ENCODE results near the gene FALEC. TPM values are rescaled to one million over a fixed set of nuclear protein-coding genes. Genes with fewer than 3 reads are reported as not detected.

Gene FALEC
- total and polyA plus RNA-seq, 9 of the 15 experiments (the other 6 are each of a cell fraction or from before 2014, with no cell fraction given): 0.15 to 1.8 (median 0.53) TPM; not detected in 5

DNA sequence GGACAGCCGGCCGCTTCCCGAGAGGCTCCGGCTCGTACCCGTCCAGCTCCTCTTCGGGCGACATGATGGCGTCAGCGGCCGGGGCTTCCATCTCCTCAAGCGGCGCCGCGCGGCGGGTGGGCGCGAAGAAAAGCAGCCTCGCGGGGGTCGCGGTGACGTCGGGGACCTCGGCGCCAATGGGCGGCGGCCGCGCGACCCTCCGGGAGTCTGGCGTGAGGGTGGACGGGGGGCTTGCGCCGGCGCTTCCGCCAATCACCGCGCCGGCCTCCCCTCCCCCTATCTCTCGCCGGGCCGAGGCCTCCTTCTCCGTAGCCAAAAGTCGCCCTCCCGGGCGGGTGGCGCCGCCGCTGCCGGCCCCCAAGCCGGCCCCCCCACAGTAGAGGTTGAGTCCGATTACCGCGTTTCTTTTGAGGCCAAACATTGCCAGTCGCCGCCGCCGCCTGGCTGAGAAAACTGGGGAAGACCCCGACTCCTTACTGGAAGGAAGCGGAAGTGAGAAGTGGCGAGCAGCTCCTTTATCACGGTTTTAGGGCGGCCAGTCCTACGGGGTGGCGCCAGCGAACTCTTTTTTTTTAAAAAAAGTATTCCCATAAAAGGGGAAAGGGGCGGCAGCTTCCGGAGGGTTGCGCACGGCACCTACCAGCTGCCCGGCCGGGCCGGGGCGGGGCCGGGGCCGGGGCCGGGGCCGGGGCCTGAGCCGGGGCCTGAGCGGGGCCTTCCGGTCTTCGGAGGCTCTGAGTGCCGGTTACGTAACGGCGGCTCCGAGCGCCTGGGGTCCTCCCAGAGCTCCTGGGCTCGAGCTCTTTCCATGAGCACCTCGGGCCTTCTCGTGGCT is 63.8 kb downstream of the FALEC start, which contains the start of gene MCL1 (continued):
- TF ChIP-seq, protein P1, sequence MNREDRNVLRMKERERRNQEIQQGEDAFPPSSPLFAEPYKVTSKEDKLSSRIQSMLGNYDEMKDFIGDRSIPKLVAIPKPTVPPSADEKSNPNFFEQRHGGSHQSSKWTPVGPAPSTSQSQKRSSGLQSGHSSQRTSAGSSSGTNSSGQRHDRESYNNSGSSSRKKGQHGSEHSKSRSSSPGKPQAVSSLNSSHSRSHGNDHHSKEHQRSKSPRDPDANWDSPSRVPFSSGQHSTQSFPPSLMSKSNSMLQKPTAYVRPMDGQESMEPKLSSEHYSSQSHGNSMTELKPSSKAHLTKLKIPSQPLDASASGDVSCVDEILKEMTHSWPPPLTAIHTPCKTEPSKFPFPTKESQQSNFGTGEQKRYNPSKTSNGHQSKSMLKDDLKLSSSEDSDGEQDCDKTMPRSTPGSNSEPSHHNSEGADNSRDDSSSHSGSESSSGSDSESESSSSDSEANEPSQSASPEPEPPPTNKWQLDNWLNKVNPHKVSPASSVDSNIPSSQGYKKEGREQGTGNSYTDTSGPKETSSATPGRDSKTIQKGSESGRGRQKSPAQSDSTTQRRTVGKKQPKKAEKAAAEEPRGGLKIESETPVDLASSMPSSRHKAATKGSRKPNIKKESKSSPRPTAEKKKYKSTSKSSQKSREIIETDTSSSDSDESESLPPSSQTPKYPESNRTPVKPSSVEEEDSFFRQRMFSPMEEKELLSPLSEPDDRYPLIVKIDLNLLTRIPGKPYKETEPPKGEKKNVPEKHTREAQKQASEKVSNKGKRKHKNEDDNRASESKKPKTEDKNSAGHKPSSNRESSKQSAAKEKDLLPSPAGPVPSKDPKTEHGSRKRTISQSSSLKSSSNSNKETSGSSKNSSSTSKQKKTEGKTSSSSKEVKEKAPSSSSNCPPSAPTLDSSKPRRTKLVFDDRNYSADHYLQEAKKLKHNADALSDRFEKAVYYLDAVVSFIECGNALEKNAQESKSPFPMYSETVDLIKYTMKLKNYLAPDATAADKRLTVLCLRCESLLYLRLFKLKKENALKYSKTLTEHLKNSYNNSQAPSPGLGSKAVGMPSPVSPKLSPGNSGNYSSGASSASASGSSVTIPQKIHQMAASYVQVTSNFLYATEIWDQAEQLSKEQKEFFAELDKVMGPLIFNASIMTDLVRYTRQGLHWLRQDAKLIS (CRISPR knock-in tag; IDR thresholded peaks at IDR 0.05): peak; percentile 96
- TF ChIP-seq ZNF707 (CRISPR knock-in tag; conservative IDR thresholded peaks at IDR 0.05): no peak
- peak; percentile 70; the same call in 1 of the 2 replicates for TF ChIP-seq SRSF1 (IDR thresholded peaks at IDR 0.05; ENCODE audit: low read depth, low read length)
- TF ChIP-seq TCF3 (CRISPR knock-in tag; IDR thresholded peaks at IDR 0.05): no peak
- TF ChIP-seq FOXA1 (IDR thresholded peaks at IDR 0.05; ENCODE audit: borderline replicate concordance): no peak
- no peak for TF ChIP-seq IFI16 (CRISPR knock-in tag; IDR thresholded peaks at IDR 0.05)
- TF ChIP-seq CHD4 (IDR thresholded peaks at IDR 0.05; ENCODE audit: insufficient read depth, insufficient replicate concordance, low read depth, low read length, poor library complexity, severe bottlenecking): no peak
- TF ChIP-seq, protein P2, sequence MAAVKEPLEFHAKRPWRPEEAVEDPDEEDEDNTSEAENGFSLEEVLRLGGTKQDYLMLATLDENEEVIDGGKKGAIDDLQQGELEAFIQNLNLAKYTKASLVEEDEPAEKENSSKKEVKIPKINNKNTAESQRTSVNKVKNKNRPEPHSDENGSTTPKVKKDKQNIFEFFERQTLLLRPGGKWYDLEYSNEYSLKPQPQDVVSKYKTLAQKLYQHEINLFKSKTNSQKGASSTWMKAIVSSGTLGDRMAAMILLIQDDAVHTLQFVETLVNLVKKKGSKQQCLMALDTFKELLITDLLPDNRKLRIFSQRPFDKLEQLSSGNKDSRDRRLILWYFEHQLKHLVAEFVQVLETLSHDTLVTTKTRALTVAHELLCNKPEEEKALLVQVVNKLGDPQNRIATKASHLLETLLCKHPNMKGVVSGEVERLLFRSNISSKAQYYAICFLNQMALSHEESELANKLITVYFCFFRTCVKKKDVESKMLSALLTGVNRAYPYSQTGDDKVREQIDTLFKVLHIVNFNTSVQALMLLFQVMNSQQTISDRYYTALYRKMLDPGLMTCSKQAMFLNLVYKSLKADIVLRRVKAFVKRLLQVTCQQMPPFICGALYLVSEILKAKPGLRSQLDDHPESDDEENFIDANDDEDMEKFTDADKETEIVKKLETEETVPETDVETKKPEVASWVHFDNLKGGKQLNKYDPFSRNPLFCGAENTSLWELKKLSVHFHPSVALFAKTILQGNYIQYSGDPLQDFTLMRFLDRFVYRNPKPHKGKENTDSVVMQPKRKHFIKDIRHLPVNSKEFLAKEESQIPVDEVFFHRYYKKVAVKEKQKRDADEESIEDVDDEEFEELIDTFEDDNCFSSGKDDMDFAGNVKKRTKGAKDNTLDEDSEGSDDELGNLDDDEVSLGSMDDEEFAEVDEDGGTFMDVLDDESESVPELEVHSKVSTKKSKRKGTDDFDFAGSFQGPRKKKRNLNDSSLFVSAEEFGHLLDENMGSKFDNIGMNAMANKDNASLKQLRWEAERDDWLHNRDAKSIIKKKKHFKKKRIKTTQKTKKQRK (IDR thresholded peaks at IDR 0.05; ENCODE audit: borderline replicate concordance, low read depth, low read length): no peak
- TF ChIP-seq NR2C1 (IDR thresholded peaks at IDR 0.05): no peak
- no peak for TF ChIP-seq NR2C1 (tag; IDR thresholded peaks at IDR 0.05)
- TF ChIP-seq OTX1 (CRISPR knock-in tag; IDR thresholded peaks at IDR 0.05): no peak
- TF ChIP-seq TAL1 (IDR thresholded peaks at IDR 0.05): no peak; the same call in 1 of the 2 replicates
- TF ChIP-seq POU5F1 (IDR thresholded peaks at IDR 0.05; ENCODE audit: borderline replicate concordance, low read depth, low read length, partially characterized antibody): no peak
- peak; percentile 59 to 67; a peak in 2 of 4 replicates for TF ChIP-seq MAZ (CRISPR knock-in tag; conservative IDR thresholded peaks at IDR 0.05 in 1 of 2, IDR thresholded peaks at IDR 0.05 in 1 of 2)
- no peak for TF ChIP-seq ZNF668 (CRISPR knock-in tag; IDR thresholded peaks at IDR 0.05)
- no peak for TF ChIP-seq RAD21 (CRISPR knock-in tag; conservative IDR thresholded peaks at IDR 0.05 in 1 of 2, IDR thresholded peaks at IDR 0.05 in 1 of 2)
- TF ChIP-seq KDM4B (IDR thresholded peaks at IDR 0.05; ENCODE audit: borderline replicate concordance in 2 of 2, low read depth in 1 of 2): 0 out of 4 replicates have a peak, but pooled peaks of 1 of the 2 experiments have one; percentile 21
- no peak for TF ChIP-seq ZNF316 (IDR thresholded peaks at IDR 0.05)
- no peak for TF ChIP-seq ZNF175 (CRISPR knock-in tag; IDR thresholded peaks at IDR 0.05; ENCODE audit: low read depth)
- no peak; the same call in 1 of the 2 replicates for TF ChIP-seq SRSF3 (IDR thresholded peaks at IDR 0.05; ENCODE audit: insufficient read depth, low read length)

Data from K562 (cell line).